H9 (cell line): ENCODE results near the gene PRKAR1A. TPM values are rescaled to one million over a fixed set of nuclear protein-coding genes. Genes with fewer than 3 reads are reported as not detected.

ENCODE experiments used
- DNase-seq: peaks from one replicate; pipeline ENCODE4 v3.0.0-alpha.2; 2017
- H2AFZ ChIP-seq: one replicate; pipeline ENCODE4 v1.6.1; 2013; ENCODE audit warnings: mild to moderate bottlenecking, low read length, control low read depth, moderate library complexity
- H2AK5ac ChIP-seq: 2 replicates; pipeline ENCODE4 v1.6.1; 2013; ENCODE audit warnings: low read length, control low read depth, mixed read lengths; ENCODE audit not compliant: insufficient read length
- H2BK120ac ChIP-seq: one replicate; pipeline ENCODE4 v1.6.1; 2013; ENCODE audit warnings: low read depth, mild to moderate bottlenecking, low read length, control low read depth, inconsistent platforms; ENCODE audit not compliant: poor library complexity, severe bottlenecking
- H2BK12ac ChIP-seq: 2 replicates; pipeline ENCODE4 v1.6.1; 2013; ENCODE audit warnings: low read length, control low read depth, mixed read lengths, low read depth; ENCODE audit not compliant: insufficient read length
- H2BK15ac ChIP-seq: 2 replicates; pipeline ENCODE4 v1.6.1; 2013; ENCODE audit warnings: low read depth, low read length, control low read depth
- H2BK20ac ChIP-seq: one replicate; pipeline ENCODE4 v1.6.1; 2013; ENCODE audit warnings: low read depth, mild to moderate bottlenecking, low read length, control low read depth, inconsistent platforms; ENCODE audit not compliant: poor library complexity, severe bottlenecking
- H2BK5ac ChIP-seq: 2 replicates; pipeline ENCODE4 v1.6.1; 2013; ENCODE audit warnings: low read length, control low read depth, mixed read lengths; ENCODE audit not compliant: insufficient read length
- H3K14ac ChIP-seq: 2 replicates; pipeline ENCODE4 v1.6.1; 2013; ENCODE audit warnings: low read length, control low read depth; ENCODE audit not compliant: insufficient read depth
- H3K18ac ChIP-seq: 2 replicates; pipeline ENCODE4 v1.6.1; 2013; ENCODE audit warnings: low read depth, mild to moderate bottlenecking, mixed read lengths, low read length, control low read depth; ENCODE audit not compliant: insufficient read length
- H3K23ac ChIP-seq: 2 replicates; pipeline ENCODE4 v1.6.1; 2013; ENCODE audit warnings: low read length, control low read depth, mixed read lengths, low read depth; ENCODE audit not compliant: insufficient read length
- H3K23me2 ChIP-seq: 2 replicates; pipeline ENCODE4 v1.6.1; 2013; ENCODE audit warnings: low read depth, mild to moderate bottlenecking, mixed read lengths, low read length, control low read depth; ENCODE audit not compliant: insufficient read length, poor library complexity, severe bottlenecking
- H3K27ac ChIP-seq: 2 replicates; pipeline ENCODE4 v1.5.1; 2013; ENCODE audit warnings: low read length, control low read depth, mixed read lengths, low read depth; ENCODE audit not compliant: insufficient read length
- H3K27me3 ChIP-seq: 2 replicates; pipeline ENCODE4 v1.6.1; 2013; ENCODE audit warnings: low read length, control low read depth, inconsistent platforms; ENCODE audit not compliant: insufficient read depth
- H3K4ac ChIP-seq: 2 replicates; pipeline ENCODE4 v1.6.1; 2013; ENCODE audit warnings: low read depth, mild to moderate bottlenecking, control low read depth, inconsistent platforms, low read length, moderate library complexity
- H3K4me1 ChIP-seq: 2 replicates; pipeline ENCODE4 v1.6.1; 2013; ENCODE audit warnings: low read length, control low read depth, inconsistent platforms; ENCODE audit not compliant: insufficient read depth
- H3K4me2 ChIP-seq: 2 replicates; pipeline ENCODE4 v1.6.1; 2013; ENCODE audit warnings: low read length, control low read depth, mixed read lengths; ENCODE audit not compliant: insufficient read length, insufficient read depth
- H3K56ac ChIP-seq: 2 replicates; pipeline ENCODE4 v1.6.1; 2013; ENCODE audit warnings: low read depth, mild to moderate bottlenecking, mixed read lengths, low read length, control low read depth; ENCODE audit not compliant: insufficient read length
- H3K79me1 ChIP-seq: 2 replicates; pipeline ENCODE4 v1.6.1; 2013; ENCODE audit warnings: low read depth, mild to moderate bottlenecking, moderate library complexity, low read length, control low read depth, inconsistent platforms; ENCODE audit not compliant: insufficient read depth, poor library complexity, severe bottlenecking
- H3K79me2 ChIP-seq: 2 replicates; pipeline ENCODE4 v1.6.1; 2013; ENCODE audit warnings: low read length, control low read depth, inconsistent platforms; ENCODE audit not compliant: insufficient read depth
- H3K9ac ChIP-seq: 2 replicates; pipeline ENCODE4 v1.6.1; 2013; ENCODE audit warnings: low read length, control low read depth, mixed read lengths; ENCODE audit not compliant: insufficient read length; ENCODE audit errors: extremely low read depth
- H3K9me3 ChIP-seq: one replicate; pipeline ENCODE4 v1.6.1; 2013; ENCODE audit warnings: low read depth, low read length, inconsistent platforms; ENCODE audit not compliant: control insufficient read depth
- H3T11ph ChIP-seq: one replicate; pipeline ENCODE4 v1.6.1; 2013; ENCODE audit warnings: mild to moderate bottlenecking, low read length, control low read depth, inconsistent platforms
- H4K20me1 ChIP-seq: one replicate; pipeline ENCODE4 v1.6.1; 2013; ENCODE audit not compliant: control insufficient read depth, insufficient read length, insufficient read depth
- H4K5ac ChIP-seq: 2 replicates; pipeline ENCODE4 v1.6.1; 2013; ENCODE audit warnings: low read depth, mild to moderate bottlenecking, mixed read lengths, low read length, control low read depth; ENCODE audit not compliant: insufficient read length
- H4K8ac ChIP-seq: replicated peaks from 2 replicates; pipeline ENCODE4 v1.6.1; 2013; ENCODE audit warnings: low read length, control low read depth, mixed read lengths, low read depth; ENCODE audit not compliant: insufficient read length
- H4K91ac ChIP-seq: 2 replicates; pipeline ENCODE4 v1.6.1; 2013; ENCODE audit warnings: low read depth, mild to moderate bottlenecking, moderate library complexity, mixed read lengths, low read length, control low read depth; ENCODE audit not compliant: insufficient read length
- H3K27ac Mint-ChIP-seq, 3 experiments: 2 replicates in 2 of 3; 3 replicates in 1 of 3; pipeline ENCODE4 v1.8.0; 2020 to 2021; ENCODE audit warnings: mixed read lengths in 3 of 3, mild to moderate bottlenecking in 1 of 3, moderate library complexity in 1 of 3
- H3K27me3 Mint-ChIP-seq: 2 replicates; pipeline ENCODE4 v1.8.0; 2021; ENCODE audit warnings: low read depth, mild to moderate bottlenecking, moderate library complexity, mixed read lengths
- H3K36me3 Mint-ChIP-seq, 3 experiments: 2 replicates in 2 of 3; 3 replicates in 1 of 3; pipeline ENCODE4 v1.8.0; 2020 to 2021; ENCODE audit warnings: low read depth in 3 of 3, mixed read lengths in 3 of 3; ENCODE audit not compliant: insufficient read depth in 1 of 3
- H3K4me1 Mint-ChIP-seq, 2 experiments: 2 replicates each; pipeline ENCODE4 v1.8.0; 2020; ENCODE audit warnings: mixed read lengths in 2 of 2
- H3K4me3 Mint-ChIP-seq, 2 experiments: 2 replicates in 1 of 2; 3 replicates in 1 of 2; pipeline ENCODE4 v1.8.0; 2020 to 2021; ENCODE audit warnings: mild to moderate bottlenecking in 2 of 2, mixed read lengths in 2 of 2, moderate library complexity in 1 of 2
- H3K9me3 Mint-ChIP-seq, 2 experiments: 2 replicates in 1 of 2; 3 replicates in 1 of 2; pipeline ENCODE4 v1.8.0; 2020; ENCODE audit warnings: mild to moderate bottlenecking in 2 of 2, mixed read lengths in 2 of 2, moderate library complexity in 1 of 2
- WGBS: extraction: QIAGEN DNeasy Blood & Tissue Kit; methylation state at CpG from one replicate; pipeline ENCODE4 v1.1.7; 2013; ENCODE audit warnings: missing lambda C conversion rate, low lambda C conversion rate, mixed read lengths; ENCODE audit not compliant: insufficient read length; ENCODE audit errors: extremely low coverage; 5-methylcytosine and 5-hydroxymethylcytosine counted together
- total RNA-seq: library from RNA; stranded (reverse); gene quantifications from 2 replicates; pipeline ENCODE4 v1.2.1, GENCODE V29; 2021
- TF ChIP-seq, protein P1 (sequence below): fragments of 200-600 bp; sonication (generic); conservative IDR thresholded peaks from 3 replicates; pipeline ENCODE4 v1.8.0; 2021; ENCODE audit warnings: antibody characterized with exemption, mild to moderate bottlenecking

The PRKAR1A gene
- total RNA-seq, 1 experiment from 2014 or later: 171 TPM

DNA sequence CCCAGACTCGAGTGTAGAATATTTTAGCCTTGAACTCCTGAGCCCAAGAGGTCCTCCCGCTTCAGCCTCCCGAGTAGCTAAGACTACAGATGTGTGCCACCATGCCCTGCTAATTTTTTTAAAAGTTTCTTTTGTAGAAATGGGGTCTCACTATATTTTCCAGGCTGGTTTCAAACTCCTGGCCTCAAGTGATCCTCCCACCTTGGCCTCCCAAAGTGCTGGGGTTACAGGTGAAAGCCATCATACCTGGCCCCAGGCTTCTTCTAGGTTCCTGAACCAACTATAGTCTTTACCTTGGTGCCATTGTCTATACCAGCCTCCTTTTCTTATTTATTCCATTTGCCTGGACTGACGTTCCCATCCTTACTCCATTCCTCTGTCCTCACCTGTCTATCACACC, 17.1 kb upstream of the PRKAR1A start:
- Mint-ChIP-seq H3K27me3 (no peaks in the 10 kb centered on the region), H3K4me1 (peaks cover 0 to 3% of the 10 kb centered on the region in 2 experiments; a peak in 2 of 4 replicates), H3K36me3 (peaks cover 2 to 6% (median 3%) of the 10 kb centered on the region in 3 experiments; a peak in 4 of 7 replicates), H3K27ac (no peak overlapping the region), H3K4me3 (no peak overlapping the region), H3K9me3 (peaks cover 5 to 6% of the 10 kb centered on the region in 2 experiments)
- WGBS: no CpG with 5 or more reads among the region's 4 CpGs
- Histone ChIP-seq H3K4me2 (no peak overlapping the region), H2BK120ac (no peak overlapping the region), H4K8ac (no peak overlapping the region), H3K79me1 (no peaks in the 10 kb centered on the region), H2AFZ (no peak overlapping the region), H3K23me2 (no peaks in the 10 kb centered on the region), H3K4ac (no peak overlapping the region), H3K14ac (no peak overlapping the region), H2BK15ac (no peak overlapping the region), H4K91ac (no peak overlapping the region), H3K27me3 (no peaks in the 10 kb centered on the region), H2BK12ac (no peak overlapping the region), H3T11ph (no peak overlapping the region), H3K4me1 (no peaks in the 10 kb centered on the region), H2AK5ac (no peak overlapping the region), H3K79me2 (no peaks in the 10 kb centered on the region), H2BK20ac (no peak overlapping the region), H2BK5ac (no peak overlapping the region), H4K5ac (no peak overlapping the region), H3K9ac (no peak overlapping the region), H3K18ac (no peak overlapping the region), H3K56ac (no peak overlapping the region), H3K27ac (no peak overlapping the region), H4K20me1 (no peaks in the 10 kb centered on the region), H3K23ac (no peak overlapping the region), H3K9me3 (no peaks in the 10 kb centered on the region)
- no peak for DNase-seq
- TF ChIP-seq, protein P1, sequence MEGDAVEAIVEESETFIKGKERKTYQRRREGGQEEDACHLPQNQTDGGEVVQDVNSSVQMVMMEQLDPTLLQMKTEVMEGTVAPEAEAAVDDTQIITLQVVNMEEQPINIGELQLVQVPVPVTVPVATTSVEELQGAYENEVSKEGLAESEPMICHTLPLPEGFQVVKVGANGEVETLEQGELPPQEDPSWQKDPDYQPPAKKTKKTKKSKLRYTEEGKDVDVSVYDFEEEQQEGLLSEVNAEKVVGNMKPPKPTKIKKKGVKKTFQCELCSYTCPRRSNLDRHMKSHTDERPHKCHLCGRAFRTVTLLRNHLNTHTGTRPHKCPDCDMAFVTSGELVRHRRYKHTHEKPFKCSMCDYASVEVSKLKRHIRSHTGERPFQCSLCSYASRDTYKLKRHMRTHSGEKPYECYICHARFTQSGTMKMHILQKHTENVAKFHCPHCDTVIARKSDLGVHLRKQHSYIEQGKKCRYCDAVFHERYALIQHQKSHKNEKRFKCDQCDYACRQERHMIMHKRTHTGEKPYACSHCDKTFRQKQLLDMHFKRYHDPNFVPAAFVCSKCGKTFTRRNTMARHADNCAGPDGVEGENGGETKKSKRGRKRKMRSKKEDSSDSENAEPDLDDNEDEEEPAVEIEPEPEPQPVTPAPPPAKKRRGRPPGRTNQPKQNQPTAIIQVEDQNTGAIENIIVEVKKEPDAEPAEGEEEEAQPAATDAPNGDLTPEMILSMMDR: no peak
